Measurements from ENCODE around the gene RRAS2. TPM values are rescaled to one million over a fixed set of nuclear protein-coding genes. Genes with fewer than 3 reads are reported as not detected.

The RRAS2 gene
- total RNA-seq, 1 donor = 138 TPM

DNA sequence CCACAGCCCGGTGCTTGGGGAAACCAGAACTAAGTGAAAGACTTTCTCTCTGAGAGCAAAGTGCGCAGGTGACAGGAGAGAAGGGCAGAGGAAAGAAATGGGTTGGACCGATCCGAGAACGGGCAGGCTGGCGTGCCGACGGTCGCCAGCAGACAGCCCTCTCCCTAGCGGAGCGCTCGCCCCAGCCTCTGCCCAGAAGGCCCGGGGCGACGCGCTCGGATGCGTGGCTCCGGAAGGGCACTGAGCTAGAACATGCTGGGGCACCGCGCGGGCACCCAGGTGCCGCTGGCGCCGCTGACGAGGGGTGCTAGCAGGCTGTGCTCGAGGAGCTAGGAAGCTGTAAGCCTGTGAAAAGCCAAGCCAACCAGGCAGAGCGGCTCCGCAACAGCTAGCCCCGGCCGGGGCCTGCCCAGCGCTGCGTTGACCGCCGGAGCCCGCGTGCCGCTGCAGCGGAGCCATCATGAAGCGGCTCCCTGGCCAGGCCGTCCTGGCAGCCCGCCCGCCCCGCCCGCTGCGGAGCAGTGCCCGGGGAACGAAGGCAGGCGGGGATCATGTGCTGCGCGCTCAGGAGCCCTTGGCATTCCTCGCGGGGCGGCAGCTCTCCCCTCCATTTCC is 22.1 kb upstream of the RRAS2 start:
- peak; percentile 53 for DNase-seq (ENCODE audit: low read depth)
- TF ChIP-seq, protein P1, sequence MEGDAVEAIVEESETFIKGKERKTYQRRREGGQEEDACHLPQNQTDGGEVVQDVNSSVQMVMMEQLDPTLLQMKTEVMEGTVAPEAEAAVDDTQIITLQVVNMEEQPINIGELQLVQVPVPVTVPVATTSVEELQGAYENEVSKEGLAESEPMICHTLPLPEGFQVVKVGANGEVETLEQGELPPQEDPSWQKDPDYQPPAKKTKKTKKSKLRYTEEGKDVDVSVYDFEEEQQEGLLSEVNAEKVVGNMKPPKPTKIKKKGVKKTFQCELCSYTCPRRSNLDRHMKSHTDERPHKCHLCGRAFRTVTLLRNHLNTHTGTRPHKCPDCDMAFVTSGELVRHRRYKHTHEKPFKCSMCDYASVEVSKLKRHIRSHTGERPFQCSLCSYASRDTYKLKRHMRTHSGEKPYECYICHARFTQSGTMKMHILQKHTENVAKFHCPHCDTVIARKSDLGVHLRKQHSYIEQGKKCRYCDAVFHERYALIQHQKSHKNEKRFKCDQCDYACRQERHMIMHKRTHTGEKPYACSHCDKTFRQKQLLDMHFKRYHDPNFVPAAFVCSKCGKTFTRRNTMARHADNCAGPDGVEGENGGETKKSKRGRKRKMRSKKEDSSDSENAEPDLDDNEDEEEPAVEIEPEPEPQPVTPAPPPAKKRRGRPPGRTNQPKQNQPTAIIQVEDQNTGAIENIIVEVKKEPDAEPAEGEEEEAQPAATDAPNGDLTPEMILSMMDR (IDR thresholded peaks at IDR 0.05; ENCODE audit: insufficient read depth, low read depth, low read length) = no peak
- H3K4me3 ChIP-seq (ENCODE audit: low read depth, low read length) = peak overlapping the region; percentile 62

DNA sequence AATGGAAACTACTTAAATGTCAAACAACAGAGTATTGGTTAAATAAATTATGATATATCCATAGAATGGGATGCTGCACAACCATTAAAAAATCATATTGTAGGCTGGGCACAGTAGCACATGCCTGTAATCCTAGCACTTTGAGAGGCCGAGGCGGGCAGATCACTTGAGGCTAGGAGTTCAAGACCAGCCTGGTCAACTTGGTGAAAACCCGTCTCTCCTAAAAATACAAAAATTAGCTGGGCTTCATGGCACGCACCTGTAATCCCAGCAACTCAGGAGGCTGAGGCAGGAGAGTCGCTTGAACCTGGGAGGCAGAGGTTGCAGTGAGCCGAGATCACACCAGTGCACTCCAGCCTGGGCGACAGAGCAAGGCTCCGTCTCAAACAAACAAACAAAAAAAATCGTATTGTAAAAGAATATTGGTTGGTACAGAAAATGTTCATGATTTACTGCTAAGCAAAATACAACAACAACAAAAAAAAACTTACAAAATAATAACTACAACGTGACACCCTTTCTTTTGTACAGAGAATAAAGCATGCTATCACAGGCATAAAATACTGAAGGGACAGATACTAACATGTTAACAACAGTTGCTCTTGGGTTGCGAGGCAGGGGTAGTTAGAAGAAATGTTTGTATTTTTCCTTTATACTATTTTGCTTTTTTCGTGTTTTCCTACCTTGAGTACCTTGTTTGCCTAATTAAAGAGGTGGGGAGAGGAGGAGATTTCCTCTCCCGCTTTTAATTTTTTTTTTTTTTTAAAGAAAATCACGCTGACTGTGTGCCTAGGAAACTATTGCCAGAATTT is 21.3 kb upstream of the RRAS2 start:
- DNase-seq (ENCODE audit: low read depth) = no peak
- peak overlapping the region; percentile 62 for H3K4me3 ChIP-seq (ENCODE audit: low read depth, low read length)
- TF ChIP-seq, protein P1 (IDR thresholded peaks at IDR 0.05; ENCODE audit: insufficient read depth, low read depth, low read length) = no peak

DNA sequence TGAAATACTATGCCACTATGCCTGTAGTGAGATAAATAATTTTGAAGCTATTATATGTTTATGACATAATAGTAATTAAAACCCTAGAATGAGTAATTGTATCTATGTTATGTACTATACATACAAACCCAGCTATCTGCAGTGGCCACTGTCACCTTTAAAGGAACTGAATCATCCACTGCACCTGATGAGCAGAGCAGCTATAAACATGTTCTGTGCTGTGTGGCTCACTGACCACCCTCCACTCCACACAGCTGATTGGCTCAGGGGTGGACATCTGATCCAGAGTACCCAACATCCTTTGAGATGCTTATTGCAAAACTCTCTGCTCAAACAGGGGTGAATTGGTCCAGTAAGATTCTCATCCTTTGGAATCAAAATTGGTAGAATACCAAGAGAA is 19.2 kb upstream of the RRAS2 start:
- no peak overlapping the region for H3K4me3 ChIP-seq (ENCODE audit: low read depth, low read length)
- DNase-seq (ENCODE audit: low read depth) = no peak
- TF ChIP-seq, protein P1 (IDR thresholded peaks at IDR 0.05; ENCODE audit: insufficient read depth, low read depth, low read length) = no peak

DNA sequence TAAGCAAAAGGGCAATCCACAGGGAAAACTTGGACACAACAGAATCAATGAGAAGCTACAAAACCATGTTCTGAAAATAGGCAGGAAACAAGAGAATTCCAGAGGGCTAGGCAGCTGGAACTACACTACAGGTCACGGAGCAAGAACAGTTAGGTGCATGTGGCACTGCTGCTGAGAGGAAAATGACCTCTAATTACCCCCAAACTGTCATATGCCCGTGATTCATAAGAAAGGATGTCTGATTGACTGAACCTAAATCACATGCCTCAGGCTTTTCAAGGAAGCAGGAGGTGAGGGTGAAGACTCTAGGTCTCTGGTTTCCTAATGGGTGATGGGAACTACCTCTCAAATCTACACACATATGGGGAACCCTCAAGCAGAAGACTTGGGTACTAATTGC is 17.9 kb upstream of the RRAS2 start:
- H3K4me3 ChIP-seq (ENCODE audit: low read depth, low read length) = no peak overlapping the region
- no peak for DNase-seq (ENCODE audit: low read depth)
- TF ChIP-seq, protein P1 (IDR thresholded peaks at IDR 0.05; ENCODE audit: insufficient read depth, low read depth, low read length) = no peak

DNA sequence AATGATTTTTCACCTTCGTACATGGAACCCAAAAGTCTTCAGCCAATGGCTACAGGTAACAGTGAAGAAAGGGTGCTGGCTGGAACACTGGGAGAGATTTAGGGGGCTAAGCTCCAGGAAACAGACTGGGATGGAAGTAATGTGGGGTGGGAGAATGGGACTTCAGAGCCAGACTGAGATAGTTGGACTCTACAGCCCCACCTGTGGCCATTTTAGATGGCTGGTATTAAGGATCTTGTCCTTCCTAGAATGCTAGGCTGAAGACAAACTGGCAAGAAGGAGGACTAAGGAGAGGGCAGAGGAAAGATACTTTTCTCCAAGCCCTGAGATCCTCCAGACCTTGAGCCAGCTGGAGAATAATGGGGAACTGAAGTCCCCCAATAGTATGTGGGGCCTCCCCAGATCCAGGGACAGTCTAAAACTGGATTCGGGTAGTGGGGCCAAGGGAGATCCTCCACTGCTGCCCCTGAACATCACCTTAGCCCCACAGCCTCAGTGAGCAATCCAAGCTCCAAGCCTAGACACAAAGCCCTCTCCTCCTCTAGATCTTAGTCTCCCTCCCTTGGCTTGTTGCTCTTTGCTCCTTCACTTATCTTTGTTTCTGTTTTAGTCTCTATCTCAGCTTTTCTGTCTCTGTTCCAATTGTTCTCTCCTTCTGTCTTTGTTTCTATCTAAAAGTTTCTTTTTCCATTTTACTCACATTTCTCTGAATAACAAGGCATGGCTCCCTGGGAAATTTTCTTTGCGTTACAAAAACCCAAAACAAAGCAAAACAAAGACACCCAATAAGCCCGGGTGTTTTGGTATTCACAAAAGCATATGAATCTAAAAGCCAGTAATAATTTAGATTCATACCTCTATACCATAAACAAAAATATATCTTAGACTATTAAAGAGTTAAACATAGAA is 16.2 kb upstream of the RRAS2 start:
- TF ChIP-seq, protein P1 (IDR thresholded peaks at IDR 0.05; ENCODE audit: insufficient read depth, low read depth, low read length) = peak; percentile 25

DNA sequence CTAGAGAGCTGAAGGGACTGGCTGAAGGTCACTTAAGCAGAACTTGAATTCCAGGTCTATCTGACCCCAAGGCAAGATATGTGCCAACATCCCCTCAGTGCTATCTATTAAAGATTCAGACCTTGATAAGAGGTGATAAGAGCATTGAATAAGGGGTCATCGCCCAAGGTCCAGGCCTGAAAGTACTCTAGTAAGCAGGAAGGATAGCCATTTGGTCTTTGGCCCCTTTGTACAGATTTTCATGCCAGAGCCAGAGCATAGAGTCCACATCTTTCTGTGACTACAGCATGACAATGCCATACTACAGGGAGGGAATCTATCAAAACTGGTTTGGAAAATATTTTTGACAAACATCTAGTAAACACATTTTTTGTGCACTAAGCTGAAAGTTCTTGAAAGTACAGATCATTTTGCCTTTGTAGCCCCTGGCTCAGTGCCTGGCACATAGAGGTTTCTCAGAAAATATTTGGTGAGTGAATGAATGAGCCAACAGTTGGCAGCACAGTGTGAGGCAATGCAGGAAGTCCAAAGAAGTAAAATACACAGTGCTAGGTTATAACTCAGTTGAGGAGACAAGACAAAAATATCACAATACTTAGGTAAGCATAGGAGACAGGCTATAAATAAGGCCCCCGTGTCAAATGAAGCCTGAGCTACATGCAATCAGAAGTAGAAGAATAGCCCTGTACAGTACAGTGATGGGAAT is 15.1 kb upstream of the RRAS2 start:
- TF ChIP-seq, protein P1 (IDR thresholded peaks at IDR 0.05; ENCODE audit: insufficient read depth, low read depth, low read length) = no peak
- no peak overlapping the region for H3K4me3 ChIP-seq (ENCODE audit: low read depth, low read length)
- peak; percentile 46 for DNase-seq (ENCODE audit: low read depth)

More for the DNA sequence above, 16.2 kb upstream of the RRAS2 start:
- H3K4me3 ChIP-seq (ENCODE audit: low read depth, low read length) = no peak overlapping the region
- DNase-seq (ENCODE audit: low read depth) = no peak
